SK-N-SH treated with all-trans-retinoic acid at 6 μM for 48 hours (cell line): ENCODE results near the gene XPO6.
A peak's percentile ranks its signal among the peaks of the same experiment; 100 is the strongest.

Source experiments
- ATAC-seq: fragments of 200-7000 bp; cut with Tn5 transposase; 3 replicates; pipeline ENCODE4 v1.9.1; 2020; ENCODE audit warnings: mild to moderate bottlenecking, moderate library complexity
- ARNTL ChIP-seq: fragments of 450-650 bp; formaldehyde crosslinking; IDR thresholded peaks from 2 replicates; pipeline ENCODE4 v1.5.0; 2020; ENCODE audit warnings: low read depth, mild to moderate bottlenecking, moderate library complexity, borderline replicate concordance
- CSDC2 ChIP-seq: fragments of 250-450 bp; sonication (Bioruptor Pico); IDR thresholded peaks from 2 replicates; pipeline ENCODE4 v1.5.0; 2020; ENCODE audit warnings: mild to moderate bottlenecking, moderate library complexity
- GLIS3 ChIP-seq: fragments of 250-450 bp; sonication (Bioruptor Pico); IDR thresholded peaks from 2 replicates; pipeline ENCODE4 v1.5.0; 2020; ENCODE audit warnings: mild to moderate bottlenecking, moderate library complexity
- ISL1 ChIP-seq: fragments of 250-450 bp; sonication (Bioruptor Pico); IDR thresholded peaks from 2 replicates; pipeline ENCODE4 v2.1.2; 2022; ENCODE audit warnings: mild to moderate bottlenecking, moderate library complexity
- OSR1 ChIP-seq: fragments of 250-450 bp; sonication (Bioruptor Pico); IDR thresholded peaks from 2 replicates; pipeline ENCODE4 v1.8.0; 2022; ENCODE audit warnings: moderate library complexity, mild to moderate bottlenecking, inconsistent platforms
- RARB ChIP-seq: fragments of 250-450 bp; sonication (Bioruptor Pico); IDR thresholded peaks from 2 replicates; pipeline ENCODE4 v1.8.0; 2021; ENCODE audit warnings: mild to moderate bottlenecking, moderate library complexity
- SNAI2 ChIP-seq: fragments of 250-450 bp; sonication (Bioruptor Pico); IDR thresholded peaks from 2 replicates; pipeline ENCODE4 v1.5.0; 2020; ENCODE audit warnings: mild to moderate bottlenecking, moderate library complexity
- TCF4 ChIP-seq: fragments of 250-450 bp; sonication (Bioruptor Pico); IDR thresholded peaks from 2 replicates; pipeline ENCODE4 v1.8.0; 2021; ENCODE audit warnings: mild to moderate bottlenecking, moderate library complexity, borderline replicate concordance
- TOX ChIP-seq: fragments of 250-450 bp; sonication (Bioruptor Pico); IDR thresholded peaks from 2 replicates; pipeline ENCODE4 v1.8.0; 2021; ENCODE audit warnings: mild to moderate bottlenecking, moderate library complexity, borderline replicate concordance
- ZC3H10 ChIP-seq: fragments of 250-450 bp; sonication (Bioruptor Pico); IDR thresholded peaks from 2 replicates; pipeline ENCODE4 v1.5.1; 2021; ENCODE audit warnings: mild to moderate bottlenecking, moderate library complexity
- ZFP3 ChIP-seq: fragments of 250-450 bp; sonication (Bioruptor Pico); IDR thresholded peaks from 2 replicates; pipeline ENCODE4 v1.5.0; 2020; ENCODE audit warnings: mild to moderate bottlenecking, moderate library complexity
- ZNF565 ChIP-seq: fragments of 450-650 bp; formaldehyde crosslinking; conservative IDR thresholded peaks from 2 replicates; pipeline ENCODE4 v1.5.0; 2020; ENCODE audit warnings: low read depth, mild to moderate bottlenecking, moderate library complexity
- ZNF70 ChIP-seq: fragments of 450-650 bp; formaldehyde crosslinking; IDR thresholded peaks from 2 replicates; pipeline ENCODE4 v1.5.0; 2020; ENCODE audit warnings: mild to moderate bottlenecking, moderate library complexity
- ZNF8 ChIP-seq: fragments of 450-650 bp; formaldehyde crosslinking; IDR thresholded peaks from 2 replicates; pipeline ENCODE4 v1.5.0; 2020; ENCODE audit warnings: mild to moderate bottlenecking, moderate library complexity
- TF ChIP-seq, protein P1 (sequence below): fragments of 250-450 bp; sonication (Bioruptor Pico); IDR thresholded peaks from 2 replicates; pipeline ENCODE4 v1.5.0; 2020; ENCODE audit warnings: mild to moderate bottlenecking, moderate library complexity
- TF ChIP-seq, protein P2 (sequence below): fragments of 250-450 bp; sonication (Bioruptor Pico); IDR thresholded peaks from 2 replicates; pipeline ENCODE4 v1.8.0; 2020; ENCODE audit warnings: mild to moderate bottlenecking, moderate library complexity, borderline replicate concordance
- TF ChIP-seq, protein P3 (sequence below): fragments of 250-450 bp; sonication (Bioruptor Pico); IDR thresholded peaks from 2 replicates; pipeline ENCODE4 v1.5.1; 2020; ENCODE audit warnings: low read depth, mild to moderate bottlenecking, moderate library complexity
- TF ChIP-seq, protein P4 (sequence below): fragments of 250-450 bp; sonication (Bioruptor Pico); IDR thresholded peaks from 2 replicates; pipeline ENCODE4 v1.8.0; 2021; ENCODE audit warnings: low read depth, mild to moderate bottlenecking, moderate library complexity, borderline replicate concordance

Gene XPO6, protein sequence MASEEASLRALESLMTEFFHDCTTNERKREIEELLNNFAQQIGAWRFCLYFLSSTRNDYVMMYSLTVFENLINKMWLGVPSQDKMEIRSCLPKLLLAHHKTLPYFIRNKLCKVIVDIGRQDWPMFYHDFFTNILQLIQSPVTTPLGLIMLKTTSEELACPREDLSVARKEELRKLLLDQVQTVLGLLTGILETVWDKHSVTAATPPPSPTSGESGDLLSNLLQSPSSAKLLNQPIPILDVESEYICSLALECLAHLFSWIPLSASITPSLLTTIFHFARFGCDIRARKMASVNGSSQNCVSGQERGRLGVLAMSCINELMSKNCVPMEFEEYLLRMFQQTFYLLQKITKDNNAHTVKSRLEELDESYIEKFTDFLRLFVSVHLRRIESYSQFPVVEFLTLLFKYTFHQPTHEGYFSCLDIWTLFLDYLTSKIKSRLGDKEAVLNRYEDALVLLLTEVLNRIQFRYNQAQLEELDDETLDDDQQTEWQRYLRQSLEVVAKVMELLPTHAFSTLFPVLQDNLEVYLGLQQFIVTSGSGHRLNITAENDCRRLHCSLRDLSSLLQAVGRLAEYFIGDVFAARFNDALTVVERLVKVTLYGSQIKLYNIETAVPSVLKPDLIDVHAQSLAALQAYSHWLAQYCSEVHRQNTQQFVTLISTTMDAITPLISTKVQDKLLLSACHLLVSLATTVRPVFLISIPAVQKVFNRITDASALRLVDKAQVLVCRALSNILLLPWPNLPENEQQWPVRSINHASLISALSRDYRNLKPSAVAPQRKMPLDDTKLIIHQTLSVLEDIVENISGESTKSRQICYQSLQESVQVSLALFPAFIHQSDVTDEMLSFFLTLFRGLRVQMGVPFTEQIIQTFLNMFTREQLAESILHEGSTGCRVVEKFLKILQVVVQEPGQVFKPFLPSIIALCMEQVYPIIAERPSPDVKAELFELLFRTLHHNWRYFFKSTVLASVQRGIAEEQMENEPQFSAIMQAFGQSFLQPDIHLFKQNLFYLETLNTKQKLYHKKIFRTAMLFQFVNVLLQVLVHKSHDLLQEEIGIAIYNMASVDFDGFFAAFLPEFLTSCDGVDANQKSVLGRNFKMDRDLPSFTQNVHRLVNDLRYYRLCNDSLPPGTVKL

DNA sequence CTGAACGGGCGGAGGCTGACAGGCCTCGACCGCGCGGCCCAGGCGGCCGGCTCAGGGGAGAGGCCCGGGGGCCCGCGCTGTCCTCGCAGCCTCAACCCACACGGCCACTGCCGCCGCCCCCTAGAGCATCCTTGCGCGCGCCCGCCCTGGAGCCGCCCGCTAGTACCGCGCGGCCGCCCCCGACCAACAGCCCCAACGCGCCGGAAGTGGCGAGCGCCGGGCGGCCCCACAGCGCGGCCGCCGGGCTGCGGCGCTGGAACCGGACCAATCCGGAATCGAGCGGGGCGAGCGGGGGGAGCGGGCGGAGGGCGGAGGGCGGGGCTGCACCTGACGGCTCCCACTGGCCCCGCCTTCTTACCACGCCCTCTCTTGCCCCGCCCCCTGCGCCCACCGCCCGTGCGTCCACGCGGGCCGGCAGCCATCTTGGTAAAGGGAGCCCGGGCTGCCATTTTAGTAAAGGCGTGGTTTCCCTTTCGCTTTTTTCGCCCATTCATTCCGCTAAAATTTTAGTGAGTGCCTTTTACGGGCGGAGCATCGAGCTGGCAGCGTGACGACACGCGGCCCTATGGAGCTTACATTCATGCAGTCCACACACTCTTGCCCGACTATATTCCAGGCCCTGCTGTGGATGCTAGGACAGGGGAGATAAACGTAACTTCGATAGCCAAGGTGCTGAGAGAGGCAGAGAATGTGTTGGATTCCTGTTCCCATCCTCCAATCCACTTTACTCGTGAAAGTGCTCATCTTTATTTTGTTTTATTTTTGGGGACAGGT, at the start of gene XPO6:
XPO6 (minus strand) TSS at position 208 of the 774 bp plus-strand sequence. CDS start 597 bp downstream, outside the sequence.
- TF ChIP-seq TOX = no peak
- TF ChIP-seq, protein P1, sequence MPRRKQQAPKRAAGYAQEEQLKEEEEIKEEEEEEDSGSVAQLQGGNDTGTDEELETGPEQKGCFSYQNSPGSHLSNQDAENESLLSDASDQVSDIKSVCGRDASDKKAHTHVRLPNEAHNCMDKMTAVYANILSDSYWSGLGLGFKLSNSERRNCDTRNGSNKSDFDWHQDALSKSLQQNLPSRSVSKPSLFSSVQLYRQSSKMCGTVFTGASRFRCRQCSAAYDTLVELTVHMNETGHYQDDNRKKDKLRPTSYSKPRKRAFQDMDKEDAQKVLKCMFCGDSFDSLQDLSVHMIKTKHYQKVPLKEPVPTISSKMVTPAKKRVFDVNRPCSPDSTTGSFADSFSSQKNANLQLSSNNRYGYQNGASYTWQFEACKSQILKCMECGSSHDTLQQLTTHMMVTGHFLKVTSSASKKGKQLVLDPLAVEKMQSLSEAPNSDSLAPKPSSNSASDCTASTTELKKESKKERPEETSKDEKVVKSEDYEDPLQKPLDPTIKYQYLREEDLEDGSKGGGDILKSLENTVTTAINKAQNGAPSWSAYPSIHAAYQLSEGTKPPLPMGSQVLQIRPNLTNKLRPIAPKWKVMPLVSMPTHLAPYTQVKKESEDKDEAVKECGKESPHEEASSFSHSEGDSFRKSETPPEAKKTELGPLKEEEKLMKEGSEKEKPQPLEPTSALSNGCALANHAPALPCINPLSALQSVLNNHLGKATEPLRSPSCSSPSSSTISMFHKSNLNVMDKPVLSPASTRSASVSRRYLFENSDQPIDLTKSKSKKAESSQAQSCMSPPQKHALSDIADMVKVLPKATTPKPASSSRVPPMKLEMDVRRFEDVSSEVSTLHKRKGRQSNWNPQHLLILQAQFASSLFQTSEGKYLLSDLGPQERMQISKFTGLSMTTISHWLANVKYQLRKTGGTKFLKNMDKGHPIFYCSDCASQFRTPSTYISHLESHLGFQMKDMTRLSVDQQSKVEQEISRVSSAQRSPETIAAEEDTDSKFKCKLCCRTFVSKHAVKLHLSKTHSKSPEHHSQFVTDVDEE (CRISPR knock-in tag) = peak; percentile 83; the same call in 1 of the 2 replicates
- TF ChIP-seq ZFP3 (CRISPR knock-in tag) = no peak
- no peak for TF ChIP-seq ZNF565
- TF ChIP-seq RARB = no peak
- TF ChIP-seq TCF4 (CRISPR knock-in tag) = no peak
- TF ChIP-seq CSDC2 = no peak
- 0 out of 2 replicates have a peak, but pooled peaks have one; percentile 85 for TF ChIP-seq SNAI2 (CRISPR knock-in tag)
- no peak for TF ChIP-seq ZC3H10
- TF ChIP-seq, protein P2, sequence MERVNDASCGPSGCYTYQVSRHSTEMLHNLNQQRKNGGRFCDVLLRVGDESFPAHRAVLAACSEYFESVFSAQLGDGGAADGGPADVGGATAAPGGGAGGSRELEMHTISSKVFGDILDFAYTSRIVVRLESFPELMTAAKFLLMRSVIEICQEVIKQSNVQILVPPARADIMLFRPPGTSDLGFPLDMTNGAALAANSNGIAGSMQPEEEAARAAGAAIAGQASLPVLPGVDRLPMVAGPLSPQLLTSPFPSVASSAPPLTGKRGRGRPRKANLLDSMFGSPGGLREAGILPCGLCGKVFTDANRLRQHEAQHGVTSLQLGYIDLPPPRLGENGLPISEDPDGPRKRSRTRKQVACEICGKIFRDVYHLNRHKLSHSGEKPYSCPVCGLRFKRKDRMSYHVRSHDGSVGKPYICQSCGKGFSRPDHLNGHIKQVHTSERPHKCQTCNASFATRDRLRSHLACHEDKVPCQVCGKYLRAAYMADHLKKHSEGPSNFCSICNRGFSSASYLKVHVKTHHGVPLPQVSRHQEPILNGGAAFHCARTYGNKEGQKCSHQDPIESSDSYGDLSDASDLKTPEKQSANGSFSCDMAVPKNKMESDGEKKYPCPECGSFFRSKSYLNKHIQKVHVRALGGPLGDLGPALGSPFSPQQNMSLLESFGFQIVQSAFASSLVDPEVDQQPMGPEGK (CRISPR knock-in tag) = no peak
- TF ChIP-seq ISL1 (CRISPR knock-in tag) = no peak
- TF ChIP-seq, protein P3, sequence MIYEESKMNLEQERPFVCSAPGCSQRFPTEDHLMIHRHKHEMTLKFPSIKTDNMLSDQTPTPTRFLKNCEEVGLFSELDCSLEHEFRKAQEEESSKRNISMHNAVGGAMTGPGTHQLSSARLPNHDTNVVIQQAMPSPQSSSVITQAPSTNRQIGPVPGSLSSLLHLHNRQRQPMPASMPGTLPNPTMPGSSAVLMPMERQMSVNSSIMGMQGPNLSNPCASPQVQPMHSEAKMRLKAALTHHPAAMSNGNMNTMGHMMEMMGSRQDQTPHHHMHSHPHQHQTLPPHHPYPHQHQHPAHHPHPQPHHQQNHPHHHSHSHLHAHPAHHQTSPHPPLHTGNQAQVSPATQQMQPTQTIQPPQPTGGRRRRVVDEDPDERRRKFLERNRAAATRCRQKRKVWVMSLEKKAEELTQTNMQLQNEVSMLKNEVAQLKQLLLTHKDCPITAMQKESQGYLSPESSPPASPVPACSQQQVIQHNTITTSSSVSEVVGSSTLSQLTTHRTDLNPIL (CRISPR knock-in tag) = no peak
- no peak for TF ChIP-seq ARNTL (CRISPR knock-in tag)
- peak; percentile 81 for ATAC-seq

DNA sequence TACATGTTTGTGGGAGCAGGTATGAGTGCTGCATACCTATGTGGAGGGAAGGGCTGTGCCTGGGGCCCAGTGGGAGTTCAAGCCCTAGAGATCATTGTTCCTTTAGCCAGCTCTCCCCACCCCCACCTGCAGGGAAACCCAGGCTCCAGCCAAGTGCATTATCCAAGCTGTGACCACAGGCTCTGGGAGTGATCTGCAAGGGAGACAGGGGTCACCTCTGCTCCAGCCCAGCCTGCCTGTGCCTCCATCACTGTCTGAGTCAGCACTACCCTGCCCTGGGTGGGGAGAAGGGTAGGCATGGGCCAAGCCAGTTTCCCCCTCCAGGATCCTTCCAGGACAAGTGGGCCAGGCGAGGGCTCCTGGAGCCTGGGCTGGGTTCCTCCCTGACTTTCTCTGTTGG, 48.4 kb upstream of the XPO6 start:
- no peak for ATAC-seq
- no peak for TF ChIP-seq OSR1 (CRISPR knock-in tag)
- TF ChIP-seq GLIS3 (CRISPR knock-in tag) = no peak
- TF ChIP-seq ZNF8 (CRISPR knock-in tag) = no peak
- no peak for TF ChIP-seq RARB
- TF ChIP-seq ZNF70 (CRISPR knock-in tag) = no peak
- TF ChIP-seq, protein P4, sequence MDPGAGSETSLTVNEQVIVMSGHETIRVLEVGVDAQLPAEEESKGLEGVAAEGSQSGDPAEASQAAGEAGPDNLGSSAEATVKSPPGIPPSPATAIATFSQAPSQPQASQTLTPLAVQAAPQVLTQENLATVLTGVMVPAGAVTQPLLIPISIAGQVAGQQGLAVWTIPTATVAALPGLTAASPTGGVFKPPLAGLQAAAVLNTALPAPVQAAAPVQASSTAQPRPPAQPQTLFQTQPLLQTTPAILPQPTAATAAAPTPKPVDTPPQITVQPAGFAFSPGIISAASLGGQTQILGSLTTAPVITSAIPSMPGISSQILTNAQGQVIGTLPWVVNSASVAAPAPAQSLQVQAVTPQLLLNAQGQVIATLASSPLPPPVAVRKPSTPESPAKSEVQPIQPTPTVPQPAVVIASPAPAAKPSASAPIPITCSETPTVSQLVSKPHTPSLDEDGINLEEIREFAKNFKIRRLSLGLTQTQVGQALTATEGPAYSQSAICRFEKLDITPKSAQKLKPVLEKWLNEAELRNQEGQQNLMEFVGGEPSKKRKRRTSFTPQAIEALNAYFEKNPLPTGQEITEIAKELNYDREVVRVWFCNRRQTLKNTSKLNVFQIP (CRISPR knock-in tag) = no peak
- TF ChIP-seq, protein P1 (CRISPR knock-in tag) = no peak
- TF ChIP-seq CSDC2 = no peak
- TF ChIP-seq, protein P2 (CRISPR knock-in tag) = no peak
